GM03348 (cell line): Measurements from ENCODE around the gene GNAQ.

ENCODE experiments used
- DNase-seq: peaks from one replicate; pipeline ENCODE4 v3.0.0; 2012; ENCODE audit warnings: low spot score

GNAQ gene

GRCh38 chr9:78003730-78004129 is 27.9 kb downstream of the GNAQ start:
- no peak for DNase-seq

- DNase-seq, result peak; percentile 41
Observed at GRCh38 chr9:78001946-78002731, 29.5 kb downstream of the GNAQ start.

GRCh38 chr9:78000221-78000620 is 31.4 kb downstream of the GNAQ start:
- no peak for DNase-seq

GRCh38 chr9:77999231-77999631 is 32.4 kb downstream of the GNAQ start:
- DNase-seq, result peak; percentile 31

GRCh38 chr9:77997611-77998284 is 33.9 kb downstream of the GNAQ start:
- no peak for DNase-seq

- no peak for DNase-seq
Observed at GRCh38 chr9:77996696-77997095, 34.9 kb downstream of the GNAQ start.

- DNase-seq, result no peak
Observed at GRCh38 chr9:77991191-77991590, 40.4 kb downstream of the GNAQ start.

- DNase-seq, result no peak
Observed at GRCh38 chr9:77989909-77990308, 41.7 kb downstream of the GNAQ start.

- DNase-seq, result no peak
Observed at GRCh38 chr9:77989458-77989857, 42.2 kb downstream of the GNAQ start.

GRCh38 chr9:77988630-77989029 is 43.0 kb downstream of the GNAQ start:
- DNase-seq, result no peak

- no peak for DNase-seq
Observed at GRCh38 chr9:77987880-77988525, 43.6 kb downstream of the GNAQ start.

- no peak for DNase-seq
Observed at GRCh38 chr9:77987081-77987656, 44.4 kb downstream of the GNAQ start.

GRCh38 chr9:77985996-77986395 is 45.6 kb downstream of the GNAQ start:
- no peak for DNase-seq

GRCh38 chr9:77983320-77983662 is 48.3 kb downstream of the GNAQ start:
- no peak for DNase-seq

- DNase-seq, result no peak
Observed at GRCh38 chr9:77982581-77983319, 48.9 kb downstream of the GNAQ start.

- no peak for DNase-seq
Observed at GRCh38 chr9:77981907-77982306, 49.7 kb downstream of the GNAQ start.

GRCh38 chr9:77981332-77981731 is 50.3 kb downstream of the GNAQ start:
- DNase-seq, result no peak

GRCh38 chr9:77980622-77981021 is 51.0 kb downstream of the GNAQ start:
- DNase-seq, result peak; percentile 21

- no peak for DNase-seq
Observed at GRCh38 chr9:77978086-77978781, 53.4 kb downstream of the GNAQ start.

- peak; percentile 76 for DNase-seq
Observed at GRCh38 chr9:77977210-77977611, 54.4 kb downstream of the GNAQ start.

- no peak for DNase-seq
Observed at GRCh38 chr9:77975806-77976205, 55.8 kb downstream of the GNAQ start.

- DNase-seq, result no peak
Observed at GRCh38 chr9:77975036-77975435, 56.6 kb downstream of the GNAQ start.
